Prostate gland (tissue), 2 donors: ENCODE measurements around the gene TMEM117. TPM values are rescaled to one million over a fixed set of nuclear protein-coding genes. Genes with fewer than 3 reads are reported as not detected.

Experiments
- DNase-seq: peaks from one replicate; pipeline ENCODE4 v3.0.0-alpha.2; 2019; ENCODE audit warnings: low spot score
- H3K27ac ChIP-seq, 2 donors: fragments of 200-600 bp; sonication (generic); 2 replicates each; pipeline ENCODE4 v1.5.1; 2017 to 2019
- H3K27me3 ChIP-seq: fragments of 200-600 bp; sonication (generic); replicated peaks from 2 replicates; pipeline ENCODE4 v1.5.1; 2019; ENCODE audit not compliant: insufficient read depth
- H3K36me3 ChIP-seq, 2 donors: fragments of 200-600 bp; sonication (generic); 1 replicate in 1 of 2; 2 replicates in 1 of 2; pipeline versions ENCODE4 v1.5.1 to v1.8.1; 2017 to 2019
- H3K4me1 ChIP-seq: fragments of 200-600 bp; sonication (generic); replicated peaks from 2 replicates; pipeline ENCODE4 v1.5.1; 2019
- H3K4me3 ChIP-seq, 2 donors: fragments of 200-600 bp; sonication (generic); 2 replicates each; pipeline ENCODE4 v1.5.1; 2017 to 2019
- H3K9me3 ChIP-seq: fragments of 200-600 bp; sonication (generic); 2 replicates; pipeline ENCODE4 v1.5.1; 2017
- CTCF ChIP-seq, 4 experiments: fragments of 200-600 bp in 2 of 4; fragments of 450-650 bp in 2 of 4; sonication (generic) in 2 of 4; IDR thresholded peaks; 1 replicate in 3 of 4; 2 replicates in 1 of 4; pipeline ENCODE4 v1.5.1; 2016 to 2019; ENCODE audit warnings: antibody characterized with exemption in 4 of 4, mild to moderate bottlenecking in 2 of 4, moderate library complexity in 2 of 4
- POLR2A ChIP-seq: fragments of 450-650 bp; IDR thresholded peaks from one replicate; pipeline ENCODE4 v1.6.1; 2016; ENCODE audit warnings: antibody characterized with exemption, mild to moderate bottlenecking
- POLR2AphosphoS5 ChIP-seq: sonication (generic); formaldehyde crosslinking; IDR thresholded peaks from one replicate; pipeline ENCODE4 v1.6.1; 2017; ENCODE audit warnings: antibody characterized with exemption
- WGBS: methylation state at CpG from one replicate; pipeline ENCODE4 v1.1.5; 2018; 5-methylcytosine and 5-hydroxymethylcytosine counted together
- intact Hi-C: fragments of 100-400 bp; cut with DNase I; formaldehyde crosslinking; loops from one replicate; pipeline ENCODE4 v1.14.2; 2022
- total RNA-seq, 2 donors: library from RNA; depleted of rRNA; stranded (reverse); fragments of >200 nt; gene quantifications; one replicate each; pipeline ENCODE4 v1.1.0, GENCODE V29; 2016

Gene TMEM117
- total RNA-seq, 2 donors from 2014 or later = 15.5 to 26.5 TPM

- no peak overlapping the region for H3K4me3 ChIP-seq
- TF ChIP-seq POLR2AphosphoS5 (no peak), POLR2A (no peak), CTCF (IDR thresholded peaks at IDR 0.05) (no peak)
- H3K27ac ChIP-seq = no peak overlapping the region
- H3K27me3 ChIP-seq = no peaks in the 10 kb centered on the region
- intact Hi-C loops = no loop called here
- no peaks in the 10 kb centered on the region for H3K36me3 ChIP-seq
- no peaks in the 10 kb centered on the region for H3K4me1 ChIP-seq
- no peaks in the 10 kb centered on the region for H3K9me3 ChIP-seq
- DNase-seq = no peak
Measured at GRCh38 chr12:43992856-43993255, 157.0 kb downstream of the TMEM117 start.

GRCh38 chr12:44000309-44000952 lies 164.6 kb downstream of the TMEM117 start:
- Histone ChIP-seq H3K9me3 (no peaks in the 10 kb centered on the region), H3K36me3 (no peaks in the 10 kb centered on the region), H3K4me1 (no peaks in the 10 kb centered on the region), H3K27me3 (no peaks in the 10 kb centered on the region), H3K4me3 (no peak overlapping the region), H3K27ac (no peak overlapping the region)
- no peak for DNase-seq
- TF ChIP-seq POLR2AphosphoS5 (no peak), POLR2A (no peak), CTCF (IDR thresholded peaks at IDR 0.05) (peak in 1 of 4 experiments; percentile 15)
- intact Hi-C loops = no loop called here
- whole genome bisulfite sequencing = 85% methylated on average over 5 of the region's 5 CpGs

- TF ChIP-seq POLR2A (no peak), CTCF (IDR thresholded peaks at IDR 0.05) (no peak), POLR2AphosphoS5 (no peak)
- WGBS = 90% methylated on average over 2 of the region's 2 CpGs
Measured at GRCh38 chr12:44002607-44003006, 166.7 kb downstream of the TMEM117 start.

GRCh38 chr12:44003721-44004120 lies 167.8 kb downstream of the TMEM117 start:
- Histone ChIP-seq H3K27me3 (no peaks in the 10 kb centered on the region), H3K27ac (no peak overlapping the region), H3K9me3 (no peaks in the 10 kb centered on the region), H3K4me1 (no peaks in the 10 kb centered on the region), H3K36me3 (no peaks in the 10 kb centered on the region), H3K4me3 (no peak overlapping the region)
- intact Hi-C loops = no loop called here
- no peak for DNase-seq
- TF ChIP-seq POLR2AphosphoS5 (no peak), POLR2A (no peak), CTCF (IDR thresholded peaks at IDR 0.05) (no peak)

More at GRCh38 chr12:44002607-44003006, 166.7 kb downstream of the TMEM117 start:
- no peak for DNase-seq
- no peaks in the 10 kb centered on the region for H3K9me3 ChIP-seq
- intact Hi-C loops = no loop called here
- H3K27me3 ChIP-seq = no peaks in the 10 kb centered on the region
- no peaks in the 10 kb centered on the region for H3K36me3 ChIP-seq
- no peak overlapping the region for H3K27ac ChIP-seq
- H3K4me3 ChIP-seq = no peak overlapping the region
- H3K4me1 ChIP-seq = no peaks in the 10 kb centered on the region

GRCh38 chr12:44015333-44015941 lies 179.6 kb downstream of the TMEM117 start:
- H3K9me3 ChIP-seq = no peaks in the 10 kb centered on the region
- TF ChIP-seq CTCF (IDR thresholded peaks at IDR 0.05) (peak in 3 of 4 experiments; percentile 45 to 57 (median 45)), POLR2AphosphoS5 (no peak), POLR2A (no peak)
- H3K4me1 ChIP-seq = no peaks in the 10 kb centered on the region
- WGBS = under 1% methylated on average over 3 of the region's 3 CpGs
- DNase-seq = no peak
- intact Hi-C loops = loop anchor here (2.0 kb wide), 1 partner anchor 915 kb away; no protein-coding TSS in a partner anchor
- H3K27ac ChIP-seq = no peak overlapping the region
- H3K27me3 ChIP-seq = no peaks in the 10 kb centered on the region
- H3K36me3 ChIP-seq = no peaks in the 10 kb centered on the region
- no peak overlapping the region for H3K4me3 ChIP-seq
